Memory B cell (primary cell): ENCODE data around the gene UNC93B1.
"Not testable (repeated sequence)": the region's sequence is repeated elsewhere in the genome, so short reads cannot be mapped to it uniquely, and the experiment has no call there.

Experiments
- ATAC-seq: fragments of 150-1000 bp; cut with Tn5 transposase; 2 replicates; pipeline ENCODE4 v1.10.0; 2021; ENCODE audit warnings: low read depth, mild to moderate bottlenecking, moderate library complexity
- DNase-seq, 2 donors: peaks; one replicate each; pipeline ENCODE4 v3.0.0; 2022; ENCODE audit warnings: low spot score in 2 of 2
- H3K27ac Mint-ChIP-seq: one replicate; pipeline ENCODE4 v1.8.0; 2022; ENCODE audit warnings: mild to moderate bottlenecking, moderate library complexity, mixed read lengths
- H3K27me3 Mint-ChIP-seq: one replicate; pipeline ENCODE4 v1.8.0; 2022; ENCODE audit warnings: mixed read lengths
- H3K36me3 Mint-ChIP-seq: one replicate; pipeline ENCODE4 v1.8.0; 2022; ENCODE audit warnings: mild to moderate bottlenecking, mixed read lengths
- H3K4me1 Mint-ChIP-seq: one replicate; pipeline ENCODE4 v1.8.0; 2022; ENCODE audit warnings: mixed read lengths
- H3K4me3 Mint-ChIP-seq: one replicate; pipeline ENCODE4 v1.8.0; 2022; ENCODE audit warnings: mild to moderate bottlenecking, moderate library complexity, mixed read lengths
- H3K9me3 Mint-ChIP-seq: one replicate; pipeline ENCODE4 v1.8.0; 2022; ENCODE audit warnings: mixed read lengths

UNC93B1 gene

DNA sequence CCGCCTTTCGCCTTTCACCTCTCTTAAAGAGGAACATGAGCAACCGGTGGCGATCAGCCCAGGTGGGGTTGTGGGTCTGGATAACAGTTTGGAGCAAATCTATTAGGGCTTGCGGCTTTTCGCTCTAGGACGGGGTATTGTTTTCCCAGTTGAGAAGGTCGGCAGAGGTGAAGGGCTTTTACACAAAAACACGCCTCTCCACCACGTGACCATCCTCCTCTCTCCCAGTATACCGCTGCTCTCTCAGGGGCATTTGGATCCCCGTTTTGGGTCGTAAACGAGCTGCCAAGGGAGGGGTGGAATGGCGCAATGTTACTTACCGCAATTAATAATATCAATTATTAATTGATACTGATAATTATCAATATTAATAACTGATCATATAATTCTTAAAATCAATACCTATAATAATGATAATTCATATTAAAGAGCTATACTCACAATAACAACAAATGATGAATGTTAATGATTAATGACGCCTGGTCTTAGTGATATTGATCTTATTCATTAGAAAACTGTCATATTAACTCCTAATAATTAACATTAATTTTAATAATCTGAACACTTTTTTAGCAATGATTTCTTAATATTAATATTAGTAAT, 21.5 kb downstream of the UNC93B1 start:
- ATAC-seq, H3K4me3 Mint-ChIP-seq, H3K27ac Mint-ChIP-seq, H3K9me3 Mint-ChIP-seq, H3K27me3 Mint-ChIP-seq, DNase-seq, H3K36me3 Mint-ChIP-seq, H3K4me1 Mint-ChIP-seq: not testable (repeated sequence)

DNA sequence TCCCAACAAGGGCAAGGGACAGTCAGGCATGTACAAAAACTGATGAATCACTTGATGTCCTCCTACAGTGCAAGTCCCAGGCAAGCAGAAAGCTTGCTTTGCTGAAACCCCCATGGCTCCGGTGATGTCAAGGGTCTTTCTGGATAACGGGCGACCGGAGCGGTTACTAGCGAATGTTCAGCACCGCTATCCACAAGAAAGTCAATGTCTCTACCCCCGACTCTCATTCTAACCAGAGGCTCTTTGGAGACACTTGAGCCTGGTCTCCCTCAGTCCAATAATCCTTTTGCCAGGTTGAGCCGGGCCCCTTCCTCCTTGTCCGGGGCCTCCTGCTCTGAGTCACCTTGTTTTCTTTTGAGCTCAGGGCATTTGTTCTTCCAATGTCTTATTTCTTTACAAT, 22.7 kb downstream of the UNC93B1 start:
- DNase-seq, H3K36me3 Mint-ChIP-seq, H3K4me1 Mint-ChIP-seq, ATAC-seq, H3K27ac Mint-ChIP-seq, H3K9me3 Mint-ChIP-seq, H3K4me3 Mint-ChIP-seq, H3K27me3 Mint-ChIP-seq: not testable (repeated sequence)

DNA sequence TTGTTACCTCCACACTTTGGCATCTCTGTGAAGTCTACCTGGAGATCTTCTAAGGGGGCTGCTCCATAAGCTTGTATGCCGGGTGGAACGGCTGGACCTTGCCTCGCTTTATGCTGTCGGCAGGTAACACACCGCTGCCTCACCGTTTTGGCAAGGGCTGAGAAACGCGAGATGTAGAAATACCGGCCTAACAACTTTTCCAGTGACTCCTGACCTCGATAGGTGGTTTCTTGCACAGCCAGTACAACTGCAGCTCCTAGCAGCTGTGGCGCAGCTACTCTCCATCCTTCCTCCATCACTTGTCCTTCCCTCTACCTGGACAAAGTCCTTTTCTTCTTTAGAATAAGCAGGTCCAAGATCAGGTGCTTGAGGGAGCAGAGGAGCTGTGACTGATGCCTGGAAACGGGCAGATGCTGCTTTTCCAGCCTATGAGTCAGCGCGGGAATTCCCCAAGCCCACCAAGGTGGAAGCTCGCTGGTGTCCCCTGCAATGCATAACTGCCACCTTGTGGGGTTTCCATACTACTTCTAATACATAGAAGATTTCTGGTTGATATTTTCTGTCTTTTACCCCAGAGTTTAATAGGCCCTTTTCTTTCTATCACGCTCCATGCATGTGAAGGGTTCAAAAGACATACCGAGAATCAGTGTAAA, 25.0 kb downstream of the UNC93B1 start:
- not testable (repeated sequence) for H3K27ac Mint-ChIP-seq, H3K9me3 Mint-ChIP-seq, H3K4me1 Mint-ChIP-seq, ATAC-seq, DNase-seq, H3K27me3 Mint-ChIP-seq, H3K4me3 Mint-ChIP-seq, H3K36me3 Mint-ChIP-seq

DNA sequence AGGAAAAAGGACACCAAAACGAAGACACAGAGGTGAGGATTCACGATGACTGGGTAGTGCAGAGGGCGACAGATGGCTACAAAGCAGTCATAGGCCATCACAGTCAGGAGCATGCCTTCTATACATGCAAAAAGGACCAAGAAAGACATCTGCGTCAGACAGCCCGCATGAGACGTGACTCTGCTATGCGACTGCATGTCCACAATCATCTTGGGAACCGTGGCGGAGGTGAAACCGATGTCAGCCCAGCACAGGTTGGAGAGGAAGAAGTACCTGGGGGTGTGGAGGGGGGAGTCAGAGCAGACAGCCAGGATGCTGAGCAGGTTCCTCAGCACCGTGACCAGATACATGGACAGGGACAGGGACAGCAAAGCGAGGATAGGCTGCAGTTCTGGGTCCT, 29.2 kb downstream of the UNC93B1 start:
- H3K4me3 Mint-ChIP-seq, H3K9me3 Mint-ChIP-seq, ATAC-seq, H3K4me1 Mint-ChIP-seq, H3K27ac Mint-ChIP-seq, H3K36me3 Mint-ChIP-seq, DNase-seq: not testable (repeated sequence)
- peaks cover 14% of the 10 kb centered on the region for H3K27me3 Mint-ChIP-seq

DNA sequence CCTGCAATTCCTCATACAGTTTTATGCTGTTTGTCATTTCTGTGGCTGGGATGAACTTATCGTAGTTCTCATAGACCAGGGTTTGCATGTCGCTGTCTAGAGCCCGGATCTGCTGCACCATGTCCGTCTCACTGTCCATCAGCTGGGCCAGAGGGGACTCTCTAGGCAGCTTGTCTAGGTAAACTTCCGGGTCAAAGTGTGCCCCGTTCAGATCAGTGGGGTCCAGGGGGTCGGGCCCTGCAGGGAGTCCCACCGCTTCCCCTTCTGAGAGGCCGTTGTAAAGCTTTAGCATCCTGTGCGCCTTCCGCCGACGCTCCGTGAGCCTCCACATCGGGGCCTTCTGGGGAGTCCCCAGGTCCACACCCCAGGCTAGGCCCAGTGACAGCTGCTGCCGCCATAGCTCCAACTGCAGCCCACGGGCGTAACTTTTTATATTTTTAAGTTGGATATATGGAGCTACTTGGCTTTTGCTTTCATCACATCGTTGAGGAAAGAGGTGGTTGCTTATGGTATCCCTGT, 38.0 kb downstream of the UNC93B1 start:
- not testable (repeated sequence) for H3K4me3 Mint-ChIP-seq

DNA sequence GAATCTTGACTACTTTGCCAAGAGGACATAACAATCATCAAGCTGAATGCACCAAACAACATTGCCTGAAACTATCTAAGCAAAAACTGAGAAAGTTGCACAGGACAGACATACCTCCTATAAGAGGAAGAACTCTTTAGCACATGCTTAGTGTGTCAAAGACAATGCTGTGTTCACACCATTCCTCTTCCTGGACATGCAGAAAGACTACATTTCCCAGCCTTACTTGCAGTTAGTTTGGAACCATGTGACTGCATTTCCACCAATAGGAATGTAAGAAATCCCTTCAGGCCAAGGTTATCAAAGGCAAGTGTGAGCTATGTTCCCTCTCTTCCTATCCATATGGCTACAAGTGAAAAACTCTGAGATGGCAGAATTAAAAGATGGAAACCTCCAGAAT, 39.2 kb downstream of the UNC93B1 start:
- H3K4me1 Mint-ChIP-seq, ATAC-seq, DNase-seq, H3K36me3 Mint-ChIP-seq, H3K27me3 Mint-ChIP-seq, H3K27ac Mint-ChIP-seq, H3K9me3 Mint-ChIP-seq, H3K4me3 Mint-ChIP-seq: not testable (repeated sequence)

More for the DNA sequence above, 38.0 kb downstream of the UNC93B1 start:
- ATAC-seq, H3K4me1 Mint-ChIP-seq, H3K9me3 Mint-ChIP-seq, DNase-seq, H3K27me3 Mint-ChIP-seq, H3K27ac Mint-ChIP-seq, H3K36me3 Mint-ChIP-seq: not testable (repeated sequence)

DNA sequence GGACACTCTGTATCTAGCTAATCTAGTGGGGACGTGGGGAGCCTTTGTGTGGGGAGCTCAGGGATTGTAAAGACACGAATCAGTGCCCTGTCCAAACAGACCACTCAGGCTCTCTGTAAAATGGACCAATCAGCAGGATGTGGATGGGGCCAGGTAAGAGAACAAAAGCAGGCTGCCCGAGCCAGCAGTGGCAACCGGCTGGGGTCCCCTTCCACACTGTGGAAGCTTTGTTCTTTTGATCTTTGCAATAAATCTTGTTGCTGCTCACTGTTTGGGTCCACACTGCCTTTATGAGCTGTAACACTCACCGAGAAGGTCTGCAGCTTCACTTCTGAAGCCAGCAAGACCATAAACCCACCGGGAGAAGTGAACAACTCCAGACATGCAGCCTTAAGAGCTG, 40.0 kb downstream of the UNC93B1 start:
- not testable (repeated sequence) for H3K27ac Mint-ChIP-seq, H3K9me3 Mint-ChIP-seq, ATAC-seq, H3K4me1 Mint-ChIP-seq, H3K36me3 Mint-ChIP-seq, DNase-seq, H3K4me3 Mint-ChIP-seq
- peaks cover 11% of the 10 kb centered on the region for H3K27me3 Mint-ChIP-seq

DNA sequence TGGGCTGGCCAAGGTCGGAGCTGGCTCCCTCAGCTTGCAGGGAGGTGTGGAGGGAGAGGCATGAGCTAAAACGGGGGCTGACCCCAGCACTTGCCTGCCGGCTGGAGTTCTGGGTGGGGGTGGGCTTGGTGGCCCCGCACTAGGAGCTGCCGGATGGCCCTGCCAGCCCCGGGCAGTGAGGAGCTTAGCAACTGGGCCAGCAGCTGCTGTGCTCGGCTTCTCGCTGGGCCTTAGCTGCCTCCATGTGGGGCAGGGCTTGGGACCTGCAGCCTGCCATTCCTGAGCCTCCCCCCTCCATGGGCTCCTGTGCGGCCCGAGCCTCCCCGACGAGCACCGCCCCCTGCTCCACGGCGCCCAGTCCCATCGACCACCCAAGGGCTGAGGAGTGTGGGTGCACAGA, 40.7 kb downstream of the UNC93B1 start:
- not testable (repeated sequence) for ATAC-seq, H3K9me3 Mint-ChIP-seq, H3K4me1 Mint-ChIP-seq, H3K4me3 Mint-ChIP-seq, H3K36me3 Mint-ChIP-seq, DNase-seq, H3K27ac Mint-ChIP-seq
- peaks cover 13% of the 10 kb centered on the region for H3K27me3 Mint-ChIP-seq

DNA sequence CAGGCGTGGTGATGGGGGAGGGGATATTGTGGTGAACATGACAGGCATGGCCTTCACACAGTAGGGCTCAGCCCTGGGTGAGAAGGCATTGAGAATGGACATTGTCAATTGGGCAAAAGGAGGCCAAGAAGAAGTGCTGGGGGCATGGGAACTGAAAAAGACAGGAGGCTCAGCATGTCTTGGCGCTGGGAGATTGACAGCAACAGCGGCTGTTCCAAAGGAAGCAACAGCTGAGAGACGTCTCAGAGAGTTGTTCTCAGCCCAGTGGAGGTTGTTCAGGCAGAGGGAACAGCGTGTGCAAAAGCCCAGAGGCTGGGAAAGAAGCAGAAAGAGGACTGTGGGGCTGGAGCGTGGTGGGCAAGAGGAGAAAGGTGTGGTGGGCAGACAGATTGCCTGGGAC, 47.7 kb downstream of the UNC93B1 start:
- H3K27ac Mint-ChIP-seq, ATAC-seq, DNase-seq, H3K9me3 Mint-ChIP-seq, H3K4me1 Mint-ChIP-seq, H3K36me3 Mint-ChIP-seq: not testable (repeated sequence)
- Mint-ChIP-seq H3K27me3 (peaks cover 26% of the 10 kb centered on the region), H3K4me3 (peak overlapping the region; percentile 75)

DNA sequence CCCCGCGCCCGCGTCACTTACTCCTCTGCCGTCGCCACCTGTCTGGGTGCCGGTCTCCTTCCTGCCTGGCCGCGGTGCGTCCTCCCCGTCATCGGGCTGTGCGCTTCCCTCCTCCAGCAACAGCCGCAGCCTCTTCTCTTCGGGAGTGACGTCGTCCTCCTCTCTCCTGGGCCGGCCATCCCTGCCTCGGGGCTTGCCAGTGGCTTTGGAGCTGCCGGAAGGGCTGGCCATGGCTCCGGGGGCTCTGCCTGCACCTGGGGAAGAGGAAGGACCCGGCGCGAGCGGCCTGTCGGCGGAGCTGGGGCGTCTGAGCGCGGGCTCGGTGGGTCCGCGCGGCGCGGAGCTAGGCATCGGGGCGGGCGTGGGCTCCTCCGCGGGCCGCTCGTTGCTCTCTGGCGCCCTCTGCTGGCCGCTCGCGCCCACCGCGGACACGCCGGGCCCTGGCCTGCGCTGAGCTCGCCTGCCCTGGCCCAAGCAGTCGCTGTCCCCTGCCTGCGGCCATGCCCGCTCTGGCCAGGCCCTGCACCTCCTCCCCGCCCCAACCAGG, 48.4 kb downstream of the UNC93B1 start:
- Mint-ChIP-seq H3K27ac (peak overlapping the region; percentile 49), H3K27me3 (peaks cover 23% of the 10 kb centered on the region), H3K4me3 (peak overlapping the region; percentile 84)
- not testable (repeated sequence) for H3K9me3 Mint-ChIP-seq, H3K36me3 Mint-ChIP-seq, H3K4me1 Mint-ChIP-seq
- DNase-seq (peak; percentile 82 to 93), ATAC-seq (peak; percentile 77)

DNA sequence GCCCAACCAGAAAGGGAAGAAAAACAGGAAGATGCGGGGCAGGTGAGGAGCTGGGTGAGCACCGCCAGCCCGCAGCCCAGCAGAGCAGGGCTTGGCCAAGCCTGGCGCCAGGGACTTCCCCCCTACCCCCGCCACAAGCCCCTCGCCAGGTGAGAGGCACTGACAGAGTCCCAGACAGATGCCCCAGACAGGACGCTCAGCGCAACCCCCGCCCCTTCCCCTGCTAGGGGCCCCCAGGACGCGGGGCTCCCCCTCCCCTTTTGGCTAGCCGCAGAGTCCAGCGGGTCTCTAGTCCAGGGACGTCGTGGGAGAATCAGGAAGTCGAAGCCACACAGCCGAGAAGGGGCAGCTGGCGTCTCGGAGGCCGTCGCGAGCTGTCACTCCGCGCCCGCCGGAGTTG, 48.9 kb downstream of the UNC93B1 start:
- H3K9me3 Mint-ChIP-seq, H3K4me1 Mint-ChIP-seq, DNase-seq, H3K36me3 Mint-ChIP-seq, ATAC-seq: not testable (repeated sequence)
- peaks cover 26% of the 10 kb centered on the region for H3K27me3 Mint-ChIP-seq
- peak overlapping the region; percentile 49 for H3K27ac Mint-ChIP-seq
- peak overlapping the region; percentile 72 for H3K4me3 Mint-ChIP-seq

DNA sequence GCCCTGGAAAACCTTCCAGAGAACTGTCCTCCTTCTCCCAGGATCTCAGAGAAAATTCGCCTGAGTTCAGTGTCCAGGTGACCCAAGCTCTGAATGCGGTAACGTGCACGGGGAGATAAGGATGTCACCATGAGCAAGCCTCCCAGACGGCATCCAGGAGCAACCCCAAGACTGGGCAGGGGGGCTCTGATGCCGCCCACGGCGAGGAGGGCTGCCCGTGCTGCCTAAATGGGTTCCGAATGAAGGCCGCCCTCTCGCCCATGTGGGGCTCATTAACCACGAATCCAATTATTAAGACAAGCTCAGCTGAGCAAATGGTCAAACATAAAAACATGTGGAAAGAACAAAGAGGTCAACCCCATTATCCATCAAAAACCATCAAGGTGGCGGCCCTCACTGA, 49.6 kb downstream of the UNC93B1 start:
- H3K27me3 Mint-ChIP-seq = peaks cover 24% of the 10 kb centered on the region
- not testable (repeated sequence) for H3K27ac Mint-ChIP-seq

DNA sequence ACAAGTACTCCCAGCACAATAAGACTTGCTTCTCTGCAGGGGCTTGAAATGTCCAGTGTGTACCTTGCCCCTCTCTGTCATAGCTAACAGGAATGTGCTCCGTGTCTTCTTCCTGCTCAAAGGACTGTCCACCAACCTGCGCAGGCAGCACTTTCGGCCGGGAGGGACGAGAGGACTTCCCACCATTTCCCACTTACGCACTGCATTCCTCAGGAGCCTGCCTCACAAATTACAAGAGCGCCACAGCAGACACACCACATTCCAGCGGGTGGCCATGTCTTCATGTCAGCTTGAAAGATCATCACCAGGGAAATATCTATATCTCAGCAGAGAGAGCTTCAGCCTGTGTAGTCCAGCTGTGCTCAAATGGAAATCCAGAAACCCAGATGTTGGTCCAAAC, 53.2 kb downstream of the UNC93B1 start:
- not testable (repeated sequence) for H3K4me1 Mint-ChIP-seq, H3K4me3 Mint-ChIP-seq, H3K27ac Mint-ChIP-seq, ATAC-seq, H3K27me3 Mint-ChIP-seq, DNase-seq, H3K9me3 Mint-ChIP-seq, H3K36me3 Mint-ChIP-seq

More for the DNA sequence above, 49.6 kb downstream of the UNC93B1 start:
- not testable (repeated sequence) for DNase-seq, H3K36me3 Mint-ChIP-seq, ATAC-seq, H3K4me1 Mint-ChIP-seq, H3K9me3 Mint-ChIP-seq
- peak overlapping the region; percentile 72 for H3K4me3 Mint-ChIP-seq

DNA sequence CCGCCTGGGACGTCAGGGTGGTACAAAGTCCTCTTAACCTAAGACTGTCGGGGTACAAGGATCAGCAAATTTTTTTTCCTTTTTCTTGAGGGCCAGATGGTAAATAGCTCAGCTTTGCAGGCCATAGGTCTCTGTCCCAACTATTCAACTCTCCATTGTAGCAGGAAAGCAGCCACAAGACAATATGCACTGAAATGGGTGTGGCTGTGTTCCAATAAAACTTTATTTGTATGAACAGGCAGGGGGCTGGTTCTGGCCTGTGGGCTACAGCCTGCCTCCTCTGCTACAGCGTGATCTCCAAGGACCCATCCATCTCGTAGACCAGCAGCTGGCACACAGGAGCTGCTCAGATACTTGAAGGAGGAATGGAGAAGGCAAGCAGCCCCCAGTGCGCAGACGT, 56.1 kb downstream of the UNC93B1 start:
- H3K27me3 Mint-ChIP-seq, DNase-seq, H3K36me3 Mint-ChIP-seq, H3K27ac Mint-ChIP-seq, ATAC-seq, H3K4me3 Mint-ChIP-seq, H3K9me3 Mint-ChIP-seq, H3K4me1 Mint-ChIP-seq: not testable (repeated sequence)
